ENCODE results near the gene SMIM44. TPM values are rescaled to one million over a fixed set of nuclear protein-coding genes. Genes with fewer than 3 reads are reported as not detected.

Gene SMIM44
- total RNA-seq, 4 donors from 2014 or later: not detected

- ATAC-seq (ENCODE audit: low FRiP score) (no peak), DNase-seq (ENCODE audit: low spot score) (no peak)
- TF ChIP-seq, protein P1, sequence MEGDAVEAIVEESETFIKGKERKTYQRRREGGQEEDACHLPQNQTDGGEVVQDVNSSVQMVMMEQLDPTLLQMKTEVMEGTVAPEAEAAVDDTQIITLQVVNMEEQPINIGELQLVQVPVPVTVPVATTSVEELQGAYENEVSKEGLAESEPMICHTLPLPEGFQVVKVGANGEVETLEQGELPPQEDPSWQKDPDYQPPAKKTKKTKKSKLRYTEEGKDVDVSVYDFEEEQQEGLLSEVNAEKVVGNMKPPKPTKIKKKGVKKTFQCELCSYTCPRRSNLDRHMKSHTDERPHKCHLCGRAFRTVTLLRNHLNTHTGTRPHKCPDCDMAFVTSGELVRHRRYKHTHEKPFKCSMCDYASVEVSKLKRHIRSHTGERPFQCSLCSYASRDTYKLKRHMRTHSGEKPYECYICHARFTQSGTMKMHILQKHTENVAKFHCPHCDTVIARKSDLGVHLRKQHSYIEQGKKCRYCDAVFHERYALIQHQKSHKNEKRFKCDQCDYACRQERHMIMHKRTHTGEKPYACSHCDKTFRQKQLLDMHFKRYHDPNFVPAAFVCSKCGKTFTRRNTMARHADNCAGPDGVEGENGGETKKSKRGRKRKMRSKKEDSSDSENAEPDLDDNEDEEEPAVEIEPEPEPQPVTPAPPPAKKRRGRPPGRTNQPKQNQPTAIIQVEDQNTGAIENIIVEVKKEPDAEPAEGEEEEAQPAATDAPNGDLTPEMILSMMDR (IDR thresholded peaks at IDR 0.05): no peak
Measured at GRCh38 chr19:3474614-3475013, 8.6 kb downstream of the SMIM44 start.

GRCh38 chr19:3474010-3474409 is 9.2 kb downstream of the SMIM44 start:
- ATAC-seq (ENCODE audit: low FRiP score) (no peak), DNase-seq (ENCODE audit: low spot score) (no peak)
- TF ChIP-seq, protein P1 (IDR thresholded peaks at IDR 0.05): no peak

GRCh38 chr19:3471954-3472655 is 11.1 kb downstream of the SMIM44 start:
- ATAC-seq (ENCODE audit: low FRiP score) (peak; percentile 21), DNase-seq (ENCODE audit: low spot score) (no peak)
- TF ChIP-seq, protein P1 (IDR thresholded peaks at IDR 0.05): peak in 1 of 3 donors; percentile 48

DNA sequence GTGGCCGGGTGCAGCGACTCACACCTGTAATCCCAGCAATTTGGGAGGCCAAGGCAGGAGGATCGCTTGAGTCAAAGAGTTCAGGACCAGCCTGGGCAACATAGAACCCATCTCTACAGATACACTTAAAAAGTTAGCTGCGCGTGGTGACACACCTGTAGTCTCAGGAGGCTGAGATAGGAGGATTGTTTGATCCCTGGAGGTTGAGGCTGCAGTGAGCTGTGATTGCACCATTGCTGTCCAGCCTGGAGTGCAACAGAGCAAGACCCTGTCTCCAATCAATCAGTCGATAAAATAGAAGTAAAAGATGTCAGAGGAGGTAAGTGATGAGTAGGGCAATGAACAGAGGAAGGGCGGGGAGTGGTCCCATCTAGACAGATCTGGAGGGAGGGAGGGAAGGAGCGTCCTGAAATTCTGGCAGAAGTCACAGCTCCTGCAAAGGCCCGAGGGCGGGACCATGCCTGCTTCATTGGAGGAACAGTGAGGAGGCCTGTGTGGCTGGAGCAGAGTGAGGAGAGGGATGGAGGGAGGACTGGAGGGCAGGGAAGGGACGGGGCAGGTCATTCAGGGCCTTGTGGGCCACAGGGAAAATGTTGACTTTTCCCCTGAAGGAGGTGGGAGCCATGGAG is 12.6 kb downstream of the SMIM44 start:
- TF ChIP-seq, protein P1 (IDR thresholded peaks at IDR 0.05): no peak
- no peak for DNase-seq (ENCODE audit: low spot score)
- no peak for ATAC-seq (ENCODE audit: low FRiP score)

- DNase-seq (ENCODE audit: low spot score): no peak
- TF ChIP-seq, protein P1 (IDR thresholded peaks at IDR 0.05): no peak
- ATAC-seq (ENCODE audit: low FRiP score): no peak
Measured at GRCh38 chr19:3469638-3470499, 13.4 kb downstream of the SMIM44 start.

GRCh38 chr19:3468211-3468610 is 15.0 kb downstream of the SMIM44 start:
- TF ChIP-seq, protein P1 (IDR thresholded peaks at IDR 0.05): no peak
- ATAC-seq (ENCODE audit: low FRiP score) (no peak), DNase-seq (ENCODE audit: low spot score) (no peak)

Measured in omental fat pad (tissue), 4 donors.